Mesenteric fat pad (tissue), 1 donor: Measurements from ENCODE around the gene MTX1. TPM values are rescaled to one million over a fixed set of nuclear protein-coding genes. Genes with fewer than 3 reads are reported as not detected.

ENCODE experiments used
- DNase-seq: peaks from one replicate; pipeline ENCODE4 v3.0.0-alpha.2; 2020; ENCODE audit warnings: low spot score
- total RNA-seq: library from RNA; stranded (reverse); fragmentation: NEBNext Ultra II Directional; extraction: Animal tissue kit (Norgen Biotek cat#: 25700); gene quantifications from one replicate; pipeline ENCODE4 v1.2.1, GENCODE V29; 2021
- donor health status: DM: yes; HTN: yes; CAD: no.

The MTX1 gene
- total RNA-seq, 1 donor from 2014 or later: 40.0 TPM

DNA sequence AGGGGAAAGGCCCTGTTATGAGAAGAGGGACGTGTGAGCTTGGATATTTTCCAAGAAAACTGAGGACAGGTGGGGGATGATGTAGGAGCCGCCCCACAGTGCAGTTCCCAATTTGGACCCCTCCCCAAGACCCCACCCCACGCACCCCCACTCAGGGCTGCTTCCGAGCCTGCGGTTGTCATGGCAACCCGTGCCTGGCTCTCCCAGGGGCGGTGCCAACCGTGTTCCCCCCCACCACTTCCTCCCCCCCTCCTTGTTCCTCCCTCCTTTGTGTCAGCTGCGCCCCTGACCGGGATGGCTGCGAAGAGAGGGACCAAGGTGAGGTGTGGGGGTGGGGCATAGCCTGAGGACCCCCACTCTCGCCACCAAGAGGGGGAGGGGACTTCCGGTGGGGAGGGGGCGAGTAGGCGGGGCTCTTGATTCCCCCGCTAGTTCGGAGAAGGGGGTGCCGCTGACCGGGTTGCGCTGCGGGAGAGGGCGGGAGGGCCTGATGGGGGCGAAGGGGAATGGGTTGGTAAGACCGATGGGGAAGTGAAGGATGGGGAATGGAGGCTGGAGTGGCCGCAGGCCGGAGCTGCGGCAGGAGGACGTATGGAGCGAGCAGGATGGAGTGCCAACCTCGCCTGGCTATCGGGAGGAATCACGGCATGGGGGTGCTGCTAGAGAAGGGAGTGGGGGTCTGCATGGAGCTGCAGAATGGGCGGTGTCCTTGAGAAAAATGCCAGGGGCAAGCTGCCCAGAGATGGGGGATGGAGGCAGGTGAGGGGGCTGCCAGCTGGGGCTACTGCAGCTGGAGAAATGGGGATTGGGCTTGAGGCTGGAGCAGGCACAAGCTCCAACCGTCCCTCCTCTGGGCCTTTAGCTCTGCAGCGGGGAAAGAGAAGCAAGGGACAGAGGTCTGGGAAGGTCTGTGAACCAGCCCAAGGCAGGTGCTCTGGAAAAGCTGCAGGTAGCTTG is 33.9 kb upstream of the MTX1 start:
- DNase-seq: peak; percentile 72

GRCh38 chr1:155175281-155175926 is 33.1 kb upstream of the MTX1 start:
- peak; percentile 76 for DNase-seq

DNA sequence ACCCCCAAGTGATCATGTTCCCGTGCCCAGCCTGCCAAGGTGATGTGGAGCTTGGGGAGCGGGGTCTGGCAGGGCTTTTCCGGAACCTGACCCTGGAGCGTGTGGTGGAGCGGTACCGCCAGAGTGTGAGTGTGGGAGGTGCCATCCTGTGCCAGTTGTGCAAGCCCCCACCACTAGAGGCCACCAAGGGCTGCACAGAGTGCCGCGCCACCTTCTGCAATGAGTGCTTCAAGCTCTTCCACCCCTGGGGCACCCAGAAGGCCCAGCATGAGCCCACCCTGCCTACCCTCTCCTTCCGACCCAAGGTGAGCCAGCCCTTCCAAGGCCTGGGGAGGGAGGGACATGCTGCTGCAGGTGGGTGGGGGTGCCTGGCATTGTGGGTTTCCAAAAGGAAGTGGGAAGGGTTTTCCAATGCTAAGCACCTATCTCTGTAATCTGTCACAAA is 32.5 kb upstream of the MTX1 start:
- DNase-seq: peak; percentile 69

DNA sequence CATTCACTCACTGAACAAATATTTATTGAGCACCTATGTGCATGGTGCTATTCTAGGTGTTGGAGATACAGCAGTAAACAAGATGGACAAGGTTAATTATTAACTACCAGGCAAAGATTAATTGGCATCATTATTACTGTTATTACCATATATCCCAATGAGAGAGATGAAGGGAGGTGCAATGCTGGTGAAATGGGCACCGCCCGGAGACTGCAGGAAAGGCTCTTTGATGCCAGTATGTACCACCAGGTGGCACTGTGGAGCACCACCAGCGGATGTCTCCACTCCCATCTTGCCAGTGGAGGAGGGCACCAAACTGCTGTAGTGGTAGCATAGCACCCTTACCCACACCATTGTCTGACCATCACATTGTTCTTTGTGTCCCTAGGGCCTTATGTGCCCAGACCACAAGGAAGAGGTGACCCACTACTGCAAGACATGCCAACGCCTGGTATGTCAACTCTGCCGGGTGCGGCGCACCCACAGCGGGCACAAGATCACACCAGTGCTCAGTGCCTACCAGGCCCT is 31.9 kb upstream of the MTX1 start:
- peak; percentile 93 for DNase-seq

- peak; percentile 51 for DNase-seq
These were observed 31.1 kb upstream of the MTX1 start for GRCh38 chr1:155177192-155177917.

GRCh38 chr1:155177918-155178281 is 30.6 kb upstream of the MTX1 start:
- peak; percentile 90 for DNase-seq

DNA sequence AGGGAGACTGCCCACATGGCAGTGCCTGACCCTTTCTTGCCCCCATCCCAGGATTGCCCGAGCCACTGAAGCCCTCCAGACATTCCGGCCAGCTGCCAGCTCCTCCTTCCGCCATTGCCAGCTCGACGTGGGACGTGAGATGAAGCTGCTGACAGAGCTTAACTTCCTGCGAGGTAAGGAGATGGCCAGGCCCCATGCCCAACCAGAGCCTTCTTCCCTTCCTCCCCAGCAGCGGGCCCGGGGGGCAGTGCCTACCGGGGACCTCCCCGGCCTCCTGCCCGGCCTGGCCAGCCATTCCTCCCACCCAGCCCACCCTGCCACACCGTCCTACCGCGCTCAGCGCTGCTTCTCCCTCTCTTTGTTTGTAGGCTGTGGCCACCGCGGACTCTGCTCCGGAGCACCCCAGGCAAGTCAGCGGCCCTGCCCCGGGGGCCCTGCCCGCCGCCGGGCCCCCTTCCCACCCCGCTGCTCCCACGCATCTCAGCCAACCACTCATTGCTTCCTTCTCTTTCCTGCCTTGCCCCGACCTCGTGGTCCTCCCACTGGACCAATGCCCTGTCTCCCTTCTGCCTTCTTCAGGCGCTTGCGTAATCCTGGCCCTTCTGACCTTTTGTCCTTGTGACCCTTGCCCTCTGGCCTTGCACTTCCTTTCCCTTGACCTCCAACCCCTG is 29.9 kb upstream of the MTX1 start:
- DNase-seq: peak; percentile 77

DNA sequence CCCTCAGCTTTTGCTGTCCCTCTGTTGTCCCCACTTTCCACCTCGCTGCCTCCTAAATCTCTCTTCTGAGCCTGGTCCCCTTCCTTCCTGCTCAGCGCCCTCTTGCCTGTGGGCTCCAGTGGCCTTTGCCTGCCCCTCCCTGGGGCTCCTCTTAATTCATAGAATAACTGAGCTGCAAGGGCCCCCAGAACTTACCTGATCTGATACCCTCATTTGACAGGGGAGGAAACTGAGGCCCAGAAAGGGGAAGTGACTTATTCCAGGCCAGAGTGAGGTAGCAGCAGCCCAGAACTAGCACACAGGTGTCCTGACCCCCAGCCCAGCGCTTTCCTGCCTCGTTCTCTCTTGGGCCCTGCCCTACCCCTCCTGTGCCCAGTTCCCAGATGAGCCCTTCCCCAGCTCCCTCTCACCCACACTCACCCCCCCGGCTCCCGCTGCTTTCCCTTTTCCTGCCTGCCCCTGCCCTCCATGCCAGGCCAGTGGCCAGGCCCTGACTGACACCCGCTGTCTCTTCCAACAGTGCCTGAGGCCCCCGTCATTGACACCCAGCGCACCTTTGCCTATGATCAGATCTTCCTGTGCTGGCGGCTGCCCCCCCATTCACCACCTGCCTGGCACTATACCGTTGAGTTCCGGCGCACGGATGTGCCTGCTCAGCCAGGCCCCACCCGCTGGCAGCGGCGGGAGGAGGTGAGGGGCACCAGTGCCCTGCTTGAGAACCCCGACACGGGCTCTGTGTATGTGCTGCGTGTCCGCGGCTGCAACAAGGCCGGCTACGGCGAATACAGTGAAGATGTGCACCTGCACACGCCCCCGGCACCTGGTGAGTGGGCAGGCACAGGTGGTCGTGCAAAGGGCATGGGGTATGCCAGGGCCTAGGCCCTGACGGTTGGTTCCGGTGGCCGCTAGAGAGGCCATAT is 29.1 kb upstream of the MTX1 start:
- peak; percentile 81 for DNase-seq

- DNase-seq: no peak
These were observed 27.0 kb upstream of the MTX1 start for GRCh38 chr1:155181371-155182051.

GRCh38 chr1:155182052-155182550 is 26.4 kb upstream of the MTX1 start:
- no peak for DNase-seq

DNA sequence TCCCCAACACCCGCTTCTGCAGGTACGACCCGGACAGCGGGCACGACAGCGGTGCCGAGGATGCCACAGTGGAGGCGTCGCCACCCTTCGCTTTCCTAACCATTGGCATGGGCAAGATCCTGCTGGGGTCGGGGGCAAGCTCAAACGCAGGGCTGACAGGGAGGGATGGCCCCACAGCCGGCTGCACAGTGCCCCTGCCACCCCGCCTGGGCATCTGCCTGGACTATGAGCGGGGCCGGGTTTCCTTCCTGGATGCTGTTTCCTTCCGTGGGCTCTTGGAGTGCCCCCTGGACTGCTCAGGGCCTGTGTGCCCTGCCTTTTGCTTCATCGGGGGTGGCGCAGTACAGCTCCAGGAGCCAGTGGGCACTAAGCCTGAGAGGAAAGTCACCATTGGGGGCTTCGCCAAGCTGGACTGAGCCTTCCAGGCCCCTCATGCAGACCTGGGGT is 24.7 kb upstream of the MTX1 start:
- no peak for DNase-seq

- no peak for DNase-seq
These were observed 24.1 kb upstream of the MTX1 start for GRCh38 chr1:155184351-155184811.

DNA sequence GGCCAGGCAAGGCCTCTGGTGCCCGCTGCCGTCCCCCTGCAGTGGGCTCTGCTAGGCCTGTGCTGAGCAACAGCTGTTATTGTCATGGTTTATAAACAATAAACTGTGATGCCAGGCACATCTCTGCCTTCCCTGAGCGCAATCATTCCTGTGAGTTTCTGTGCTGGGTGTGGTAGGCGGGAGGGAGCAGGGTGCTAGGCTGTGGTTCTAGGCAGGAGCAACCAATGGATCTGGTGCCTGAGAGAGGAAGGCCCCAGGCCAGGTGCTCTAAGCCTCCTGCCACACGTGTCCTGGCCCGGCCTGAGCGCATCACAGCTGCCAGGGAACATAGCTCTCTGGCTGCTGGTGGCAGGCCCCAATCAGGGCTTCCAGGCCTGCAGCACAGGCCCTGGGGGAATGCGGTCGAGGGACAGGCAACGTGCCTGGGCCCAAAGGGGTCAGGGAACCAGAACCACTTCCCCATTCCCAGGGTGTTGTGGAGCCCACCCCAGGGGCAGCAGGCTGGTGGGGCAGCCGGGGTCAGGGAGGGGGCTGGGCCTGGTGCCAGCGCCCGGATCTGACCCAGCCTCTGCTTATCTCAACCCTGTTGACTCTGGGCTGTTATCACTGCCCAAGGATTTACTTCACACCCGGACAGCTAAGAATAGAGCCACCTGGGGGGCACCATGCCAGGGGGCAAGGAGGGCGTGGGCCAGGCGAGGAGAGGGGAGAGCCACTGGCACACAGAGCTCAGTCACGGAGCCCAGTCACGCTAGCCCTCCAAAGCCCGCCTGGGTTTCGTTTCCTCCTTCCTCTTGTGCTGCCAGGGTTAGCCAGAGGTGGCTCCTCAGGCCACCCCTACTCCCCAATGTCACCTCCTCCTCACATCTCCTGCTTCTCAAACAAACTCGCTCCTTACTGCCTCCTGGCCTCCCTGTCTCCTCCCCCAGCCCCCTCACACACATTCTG is 23.4 kb upstream of the MTX1 start:
- no peak for DNase-seq

DNA sequence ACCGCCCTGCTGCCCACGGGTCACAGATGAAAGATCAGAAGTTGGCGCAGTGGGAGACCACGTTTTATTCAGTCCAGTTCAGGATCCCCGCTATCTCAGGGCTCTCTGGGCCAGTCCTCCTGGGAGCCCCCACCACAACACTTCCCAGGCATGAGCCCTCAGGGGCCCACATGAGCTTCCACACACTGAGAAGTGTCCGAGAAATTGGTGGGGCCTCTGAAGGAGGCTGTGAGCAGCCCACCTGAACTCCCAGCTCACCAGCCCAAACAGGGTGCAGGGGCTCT is 22.8 kb upstream of the MTX1 start:
- DNase-seq: no peak

DNA sequence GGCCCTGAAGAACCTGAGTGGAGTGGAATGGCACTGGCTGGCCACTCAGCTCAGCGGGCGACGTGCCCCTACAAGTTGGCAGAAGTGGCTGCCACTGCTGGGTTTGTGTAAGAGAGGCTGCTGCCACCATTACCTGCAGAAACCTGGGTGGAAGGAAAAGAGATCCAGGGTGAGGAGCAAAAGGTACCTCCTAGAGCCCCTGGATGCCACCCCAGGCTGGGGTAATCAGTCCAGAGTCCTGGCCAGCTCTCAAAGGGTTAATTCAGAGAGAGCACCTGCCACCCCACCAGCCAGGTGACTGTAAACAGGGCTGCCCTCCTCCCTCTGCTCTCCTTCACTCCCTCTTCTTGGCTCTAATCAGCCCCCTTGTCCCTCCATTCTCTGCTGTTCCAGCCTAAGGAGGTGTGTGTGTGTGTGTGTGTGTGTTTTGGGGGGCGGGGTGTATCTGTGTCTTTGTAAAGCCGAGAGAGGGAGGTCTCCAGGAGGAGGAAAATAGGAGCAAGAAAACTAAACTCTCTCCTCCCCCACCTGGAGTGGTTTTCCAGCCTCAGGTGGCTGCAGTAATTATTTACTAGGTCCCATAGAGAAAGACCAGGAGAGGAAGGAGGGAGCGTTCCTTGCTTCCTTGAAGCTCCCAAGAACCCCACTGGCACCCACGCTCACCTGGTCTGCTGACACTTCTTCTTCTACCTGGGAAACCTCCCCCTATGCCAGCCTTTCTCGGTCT is 22.3 kb upstream of the MTX1 start:
- no peak for DNase-seq

DNA sequence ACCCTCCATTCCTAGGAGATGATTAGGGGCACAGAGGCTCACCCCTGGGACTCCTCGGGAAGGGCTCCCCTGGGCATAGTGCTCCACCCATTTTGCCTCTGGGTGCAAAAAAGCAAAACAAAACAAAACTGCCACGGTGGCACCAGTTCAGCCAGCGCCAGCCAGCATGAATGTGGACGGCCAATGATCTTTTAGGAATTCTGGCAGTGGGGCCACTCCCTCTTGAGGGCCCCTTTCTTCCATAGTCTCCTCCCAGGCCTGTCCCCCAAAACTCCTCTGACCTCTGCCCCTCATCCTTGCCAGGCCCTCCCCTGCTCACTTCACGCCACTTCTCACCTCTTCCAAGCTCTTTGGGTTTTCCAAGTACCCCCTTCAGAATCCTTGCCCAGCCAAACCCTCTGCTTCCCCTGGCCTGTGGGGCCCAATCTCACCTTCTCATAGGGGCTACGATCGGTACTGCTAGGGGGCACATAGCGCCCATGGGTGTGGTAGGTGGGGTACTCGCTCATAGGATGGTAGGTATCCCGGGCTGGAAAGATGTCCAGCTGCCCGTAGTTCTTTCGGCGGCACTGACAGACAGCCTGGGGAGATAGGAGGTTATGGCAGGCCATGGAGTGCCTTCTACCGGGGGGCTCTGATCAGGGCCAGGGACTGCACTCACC is 21.6 kb upstream of the MTX1 start:
- DNase-seq: no peak

DNA sequence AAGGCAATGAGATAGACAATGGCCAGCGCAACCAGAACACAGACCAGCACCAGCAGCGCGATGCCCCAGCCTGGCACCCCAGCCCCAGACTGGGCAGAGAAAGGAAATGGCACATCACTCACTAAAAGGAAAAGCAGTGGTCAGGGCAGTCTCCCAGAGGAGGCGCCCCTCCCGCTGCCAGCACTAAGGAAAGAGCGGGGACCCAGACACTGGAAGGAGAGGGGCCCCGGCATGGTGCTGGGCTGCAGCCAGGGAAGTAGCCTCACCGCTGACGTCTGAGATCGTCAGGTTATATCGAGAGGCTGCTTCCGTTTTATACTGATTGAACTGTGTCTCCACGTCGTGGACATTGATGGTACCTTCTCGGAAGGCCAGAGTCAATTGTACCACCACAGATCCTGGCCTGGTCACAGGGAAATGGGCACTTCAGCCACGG is 21.0 kb upstream of the MTX1 start:
- DNase-seq: no peak
